Activated CD8-positive, alpha-beta T cell treated with anti-CD3 and anti-CD28 coated beads for 36 hours (primary cell): ENCODE data around the gene HOXC9. TPM values are rescaled to one million over a fixed set of nuclear protein-coding genes. Genes with fewer than 3 reads are reported as not detected.
"Not testable (repeated sequence)": the region's sequence is repeated elsewhere in the genome, so short reads cannot be mapped to it uniquely, and the experiment has no call there.

Experiments
- ATAC-seq: fragments of 200-7000 bp; cut with Tn5 transposase; one replicate; pipeline ENCODE4 v1.10.0; 2021; ENCODE audit warnings: mild to moderate bottlenecking, moderate library complexity
- CTCF ChIA-PET: fragments of 350-600 bp; sonication (Branson Sonifier 250); formaldehyde crosslinking; loops from one replicate; lab custom pipeline; 2021; ENCODE audit warnings: antibody characterized with exemption; lab: Charles Lee
- POLR2A ChIA-PET: fragments of 350-600 bp; sonication (Branson Sonifier 250); formaldehyde crosslinking; loops from one replicate; lab custom pipeline; 2021; ENCODE audit warnings: antibody characterized with exemption; lab: Charles Lee
- DNase-seq: peaks from one replicate; pipeline ENCODE4 v3.0.0-alpha.2; 2020
- H3K27ac Mint-ChIP-seq: one replicate; pipeline ENCODE4 v1.8.0; 2021; ENCODE audit warnings: mild to moderate bottlenecking, mixed read lengths
- H3K27me3 Mint-ChIP-seq: one replicate; pipeline ENCODE4 v1.8.0; 2021; ENCODE audit warnings: mixed read lengths
- H3K36me3 Mint-ChIP-seq: one replicate; pipeline ENCODE4 v1.8.0; 2021; ENCODE audit warnings: low read depth, mixed read lengths
- H3K4me1 Mint-ChIP-seq: one replicate; pipeline ENCODE4 v1.8.0; 2021; ENCODE audit warnings: low read depth, mixed read lengths
- H3K4me3 Mint-ChIP-seq: one replicate; pipeline ENCODE4 v1.8.0; 2021; ENCODE audit warnings: mild to moderate bottlenecking, moderate library complexity, mixed read lengths
- H3K9me3 Mint-ChIP-seq: one replicate; pipeline ENCODE4 v1.8.0; 2021; ENCODE audit warnings: mixed read lengths
- CTCF ChIP-seq: fragments of 200-600 bp; IDR thresholded peaks from one replicate; pipeline ENCODE4 v1.8.0; 2022; ENCODE audit warnings: antibody characterized with exemption, mild to moderate bottlenecking
- intact Hi-C: fragments of 100-400 bp; cut with micrococcal nuclease; formaldehyde crosslinking; loops from one replicate; pipeline ENCODE4 v1.10.0; 2022
- total RNA-seq, 2 experiments: library from RNA; stranded (reverse); gene quantifications; one replicate each; pipeline ENCODE4 v1.2.3, GENCODE V29; 2021

Gene HOXC9
- total RNA-seq, 2 experiments from 2014 or later = not detected

GRCh38 chr12:54039417-54040147 is 39.6 kb downstream of the HOXC9 start:
- ATAC-seq = no peak

DNA sequence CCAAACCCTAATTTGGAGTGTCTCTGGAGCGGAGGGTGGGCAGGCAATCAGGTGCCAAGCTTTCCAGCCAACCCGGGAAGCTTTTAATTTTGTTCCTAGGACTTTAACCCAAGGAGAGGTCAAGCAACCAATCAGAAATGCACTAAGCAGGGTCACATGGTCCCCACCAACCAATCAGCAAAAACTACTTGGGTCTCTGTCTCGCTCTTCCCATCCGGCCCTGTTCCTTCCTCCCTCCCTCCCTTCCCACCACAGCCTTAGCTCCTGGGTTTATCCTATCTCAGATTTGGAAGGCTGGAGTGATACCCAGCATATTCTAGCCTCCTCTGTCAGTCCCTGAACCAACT is 40.2 kb downstream of the HOXC9 start:
- intact Hi-C loops = no loop called here
- DNase-seq (no peak), ATAC-seq (no peak)
- CTCF ChIA-PET = interaction anchor here (1.0 to 2.1 kb wide), 5 partner anchors 8 to 151 kb away, joined by 4 to 11 read pairs (median 5); partner anchors contain the start of genes HOXC4 and HOXC5
- Mint-ChIP-seq H3K36me3 (no peaks in the 10 kb centered on the region), H3K4me3 (no peak overlapping the region), H3K27ac (no peak overlapping the region), H3K9me3 (no peaks in the 10 kb centered on the region), H3K27me3 (peaks cover 71% of the 10 kb centered on the region), H3K4me1 (peaks cover 8% of the 10 kb centered on the region)
- POLR2A ChIA-PET = interaction anchor here (2.0 kb wide), 1 partner anchor 149 kb away, joined by 5 read pairs; the partner anchor contains the start of gene SMUG1
- no peak for TF ChIP-seq CTCF

More at GRCh38 chr12:54039417-54040147, 39.6 kb downstream of the HOXC9 start:
- ChIA-PET CTCF (interaction anchor here (1.5 to 2.1 kb wide), 3 partner anchors 8 to 162 kb away, joined by 3 to 11 read pairs (median 5); partner anchors contain the start of genes HOXC4 and HOXC5), POLR2A (interaction anchor here (1.0 to 2.0 kb wide), 2 partner anchors 23 to 150 kb away, joined by 3 to 5 read pairs; partner anchors contain the start of gene SMUG1)
- Mint-ChIP-seq H3K27ac (no peak overlapping the region), H3K9me3 (no peaks in the 10 kb centered on the region), H3K4me3 (no peak overlapping the region), H3K27me3 (peaks cover 70% of the 10 kb centered on the region), H3K36me3 (no peaks in the 10 kb centered on the region), H3K4me1 (peaks cover 8% of the 10 kb centered on the region)
- no peak for DNase-seq
- intact Hi-C loops = no loop called here
- TF ChIP-seq CTCF = no peak

- CTCF ChIA-PET = interaction anchor here (1.0 to 2.1 kb wide), 5 partner anchors 9 to 151 kb away, joined by 4 to 11 read pairs (median 5); partner anchors contain the start of genes HOXC4 and HOXC5
- no peak overlapping the region for H3K27ac Mint-ChIP-seq
- H3K9me3 Mint-ChIP-seq = no peaks in the 10 kb centered on the region
- H3K4me1 Mint-ChIP-seq = peaks cover 8% of the 10 kb centered on the region
- intact Hi-C loops = no loop called here
- no peak for ATAC-seq
- TF ChIP-seq CTCF = no peak
- H3K27me3 Mint-ChIP-seq = peaks cover 73% of the 10 kb centered on the region
- POLR2A ChIA-PET = interaction anchor here (0.7 kb wide), 1 partner anchor 158 kb away, joined by 3 read pairs; no protein-coding TSS in a partner anchor
- H3K36me3 Mint-ChIP-seq = no peaks in the 10 kb centered on the region
- no peak overlapping the region for H3K4me3 Mint-ChIP-seq
- DNase-seq = no peak
Measured at GRCh38 chr12:54040648-54041047, 40.7 kb downstream of the HOXC9 start.

DNA sequence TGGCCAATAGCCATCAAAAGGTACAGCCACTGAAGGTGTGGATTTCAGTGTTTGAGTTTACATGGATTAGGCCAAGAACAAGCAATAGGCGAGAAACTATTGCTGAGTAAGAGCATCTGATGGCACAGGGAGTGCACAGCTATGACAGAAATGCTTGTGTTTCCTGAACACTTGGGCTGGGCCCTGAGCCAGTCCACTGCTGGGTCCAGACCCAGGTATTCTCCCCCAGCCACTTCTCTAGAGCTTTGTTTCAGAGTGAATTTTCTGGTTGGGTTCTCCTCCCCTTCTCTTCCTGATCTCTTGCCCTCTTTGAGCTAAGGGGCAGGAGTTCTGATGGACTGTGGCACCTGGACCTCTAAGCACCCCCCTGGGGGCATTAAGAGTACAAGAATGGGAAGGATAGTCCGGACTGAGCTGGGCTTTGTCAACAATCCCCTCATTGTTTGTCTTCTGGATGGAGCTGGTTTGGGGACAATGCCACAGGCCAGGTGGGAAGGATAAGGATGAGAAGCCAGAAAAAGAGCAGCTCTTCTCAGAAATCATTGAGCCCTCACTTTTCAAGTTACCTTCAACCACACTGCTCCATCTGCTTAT is 41.2 kb downstream of the HOXC9 start:
- Mint-ChIP-seq H3K9me3 (no peaks in the 10 kb centered on the region), H3K36me3 (no peaks in the 10 kb centered on the region), H3K27ac (no peak overlapping the region), H3K4me1 (peaks cover 8% of the 10 kb centered on the region), H3K4me3 (no peak overlapping the region), H3K27me3 (peaks cover 74% of the 10 kb centered on the region)
- no peak for TF ChIP-seq CTCF
- ChIA-PET POLR2A (interaction anchor here (0.7 kb wide), 1 partner anchor 157 kb away, joined by 3 read pairs; no protein-coding TSS in a partner anchor), CTCF (interaction anchor here (1.0 to 2.1 kb wide), 5 partner anchors 9 to 150 kb away, joined by 4 to 11 read pairs (median 5); partner anchors contain the start of genes HOXC4 and HOXC5)
- ATAC-seq (no peak), DNase-seq (no peak)
- intact Hi-C loops = no loop called here

DNA sequence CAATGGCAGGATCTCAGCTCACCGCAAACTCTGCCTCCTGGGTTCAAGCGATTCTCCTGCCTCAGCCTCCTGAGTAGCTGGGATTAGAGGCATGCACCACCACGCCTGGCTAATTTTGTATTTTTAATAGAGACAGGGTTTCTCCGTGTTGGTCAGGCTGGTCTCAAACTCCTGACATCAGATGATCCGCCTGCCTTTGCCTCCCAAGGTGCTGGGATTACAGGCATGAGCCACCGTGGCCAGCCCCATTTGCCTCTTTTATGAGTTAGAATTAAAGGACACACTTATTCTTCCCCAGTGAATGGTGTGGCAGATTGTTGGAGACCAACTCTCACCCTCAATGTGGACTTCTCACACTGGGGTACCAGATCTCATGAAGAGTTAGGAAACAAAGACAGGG is 42.1 kb downstream of the HOXC9 start:
- Mint-ChIP-seq H3K27me3 (peaks cover 76% of the 10 kb centered on the region), H3K4me1 (peaks cover 11% of the 10 kb centered on the region)
- H3K36me3 Mint-ChIP-seq, H3K9me3 Mint-ChIP-seq, POLR2A ChIA-PET, CTCF ChIA-PET, intact Hi-C loops, H3K27ac Mint-ChIP-seq, DNase-seq, ATAC-seq, H3K4me3 Mint-ChIP-seq: not testable (repeated sequence)
